SK-N-SH treated with all-trans-retinoic acid at 6 μM for 48 hours (cell line): ENCODE measurements around the gene ANKRD34A.

ENCODE experiments used
- ATAC-seq: fragments of 200-7000 bp; cut with Tn5 transposase; 3 replicates; pipeline ENCODE4 v1.9.1; 2020; ENCODE audit warnings: mild to moderate bottlenecking, moderate library complexity
- BACH2 ChIP-seq: fragments of 250-450 bp; sonication (Bioruptor Pico); IDR thresholded peaks from 2 replicates; pipeline ENCODE4 v1.9.0; 2021; ENCODE audit warnings: mild to moderate bottlenecking, borderline replicate concordance
- CSDC2 ChIP-seq: fragments of 250-450 bp; sonication (Bioruptor Pico); IDR thresholded peaks from 2 replicates; pipeline ENCODE4 v1.5.0; 2020; ENCODE audit warnings: mild to moderate bottlenecking, moderate library complexity
- CSRNP3 ChIP-seq: fragments of 250-450 bp; sonication (Bioruptor Pico); IDR thresholded peaks from 2 replicates; pipeline ENCODE4 v1.5.1; 2021; ENCODE audit warnings: mild to moderate bottlenecking, moderate library complexity
- ESRRG ChIP-seq: fragments of 250-450 bp; sonication (Bioruptor Pico); IDR thresholded peaks from 2 replicates; pipeline ENCODE4 v1.6.1; 2021; ENCODE audit warnings: mild to moderate bottlenecking
- GLIS3 ChIP-seq: fragments of 250-450 bp; sonication (Bioruptor Pico); IDR thresholded peaks from 2 replicates; pipeline ENCODE4 v1.5.0; 2020; ENCODE audit warnings: mild to moderate bottlenecking, moderate library complexity
- ISL1 ChIP-seq: fragments of 250-450 bp; sonication (Bioruptor Pico); IDR thresholded peaks from 2 replicates; pipeline ENCODE4 v2.1.2; 2022; ENCODE audit warnings: mild to moderate bottlenecking, moderate library complexity
- OSR1 ChIP-seq: fragments of 250-450 bp; sonication (Bioruptor Pico); IDR thresholded peaks from 2 replicates; pipeline ENCODE4 v1.8.0; 2022; ENCODE audit warnings: moderate library complexity, mild to moderate bottlenecking, inconsistent platforms
- PPARA ChIP-seq: fragments of 250-450 bp; sonication (Bioruptor Pico); IDR thresholded peaks from 2 replicates; pipeline ENCODE4 v1.5.0; 2020; ENCODE audit warnings: mild to moderate bottlenecking, borderline replicate concordance
- RARB ChIP-seq: fragments of 250-450 bp; sonication (Bioruptor Pico); IDR thresholded peaks from 2 replicates; pipeline ENCODE4 v1.8.0; 2021; ENCODE audit warnings: mild to moderate bottlenecking, moderate library complexity
- SNAI2 ChIP-seq: fragments of 250-450 bp; sonication (Bioruptor Pico); IDR thresholded peaks from 2 replicates; pipeline ENCODE4 v1.5.0; 2020; ENCODE audit warnings: mild to moderate bottlenecking, moderate library complexity
- TCF4 ChIP-seq: fragments of 250-450 bp; sonication (Bioruptor Pico); IDR thresholded peaks from 2 replicates; pipeline ENCODE4 v1.8.0; 2021; ENCODE audit warnings: mild to moderate bottlenecking, moderate library complexity, borderline replicate concordance
- ZC3H10 ChIP-seq: fragments of 250-450 bp; sonication (Bioruptor Pico); IDR thresholded peaks from 2 replicates; pipeline ENCODE4 v1.5.1; 2021; ENCODE audit warnings: mild to moderate bottlenecking, moderate library complexity
- ZFP3 ChIP-seq: fragments of 250-450 bp; sonication (Bioruptor Pico); IDR thresholded peaks from 2 replicates; pipeline ENCODE4 v1.5.0; 2020; ENCODE audit warnings: mild to moderate bottlenecking, moderate library complexity
- ZFP30 ChIP-seq: fragments of 450-650 bp; formaldehyde crosslinking; IDR thresholded peaks from 2 replicates; pipeline ENCODE4 v1.5.0; 2022; ENCODE audit warnings: mild to moderate bottlenecking, moderate library complexity
- ZNF565 ChIP-seq: fragments of 450-650 bp; formaldehyde crosslinking; conservative IDR thresholded peaks from 2 replicates; pipeline ENCODE4 v1.5.0; 2020; ENCODE audit warnings: low read depth, mild to moderate bottlenecking, moderate library complexity
- ZNF70 ChIP-seq: fragments of 450-650 bp; formaldehyde crosslinking; IDR thresholded peaks from 2 replicates; pipeline ENCODE4 v1.5.0; 2020; ENCODE audit warnings: mild to moderate bottlenecking, moderate library complexity
- ZNF8 ChIP-seq: fragments of 450-650 bp; formaldehyde crosslinking; IDR thresholded peaks from 2 replicates; pipeline ENCODE4 v1.5.0; 2020; ENCODE audit warnings: mild to moderate bottlenecking, moderate library complexity
- TF ChIP-seq, protein P1 (sequence below): fragments of 250-450 bp; sonication (Bioruptor Pico); IDR thresholded peaks from 2 replicates; pipeline ENCODE4 v1.8.0; 2020; ENCODE audit warnings: mild to moderate bottlenecking, moderate library complexity, borderline replicate concordance
- TF ChIP-seq, protein P2 (sequence below): fragments of 250-450 bp; sonication (Bioruptor Pico); IDR thresholded peaks from 2 replicates; pipeline ENCODE4 v1.5.0; 2020; ENCODE audit warnings: mild to moderate bottlenecking, moderate library complexity
- TF ChIP-seq, protein P3 (sequence below): fragments of 250-450 bp; sonication (Bioruptor Pico); IDR thresholded peaks from 2 replicates; pipeline ENCODE4 v1.8.0; 2021; ENCODE audit warnings: low read depth, mild to moderate bottlenecking, moderate library complexity, borderline replicate concordance

Gene ANKRD34A

GRCh38 chr1:146001709-146002108 lies 37.3 kb upstream of the ANKRD34A start (continued):
- TF ChIP-seq, protein P1, sequence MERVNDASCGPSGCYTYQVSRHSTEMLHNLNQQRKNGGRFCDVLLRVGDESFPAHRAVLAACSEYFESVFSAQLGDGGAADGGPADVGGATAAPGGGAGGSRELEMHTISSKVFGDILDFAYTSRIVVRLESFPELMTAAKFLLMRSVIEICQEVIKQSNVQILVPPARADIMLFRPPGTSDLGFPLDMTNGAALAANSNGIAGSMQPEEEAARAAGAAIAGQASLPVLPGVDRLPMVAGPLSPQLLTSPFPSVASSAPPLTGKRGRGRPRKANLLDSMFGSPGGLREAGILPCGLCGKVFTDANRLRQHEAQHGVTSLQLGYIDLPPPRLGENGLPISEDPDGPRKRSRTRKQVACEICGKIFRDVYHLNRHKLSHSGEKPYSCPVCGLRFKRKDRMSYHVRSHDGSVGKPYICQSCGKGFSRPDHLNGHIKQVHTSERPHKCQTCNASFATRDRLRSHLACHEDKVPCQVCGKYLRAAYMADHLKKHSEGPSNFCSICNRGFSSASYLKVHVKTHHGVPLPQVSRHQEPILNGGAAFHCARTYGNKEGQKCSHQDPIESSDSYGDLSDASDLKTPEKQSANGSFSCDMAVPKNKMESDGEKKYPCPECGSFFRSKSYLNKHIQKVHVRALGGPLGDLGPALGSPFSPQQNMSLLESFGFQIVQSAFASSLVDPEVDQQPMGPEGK (CRISPR knock-in tag): no peak
- TF ChIP-seq ESRRG (CRISPR knock-in tag): no peak
- TF ChIP-seq ZNF565: no peak
- TF ChIP-seq, protein P2, sequence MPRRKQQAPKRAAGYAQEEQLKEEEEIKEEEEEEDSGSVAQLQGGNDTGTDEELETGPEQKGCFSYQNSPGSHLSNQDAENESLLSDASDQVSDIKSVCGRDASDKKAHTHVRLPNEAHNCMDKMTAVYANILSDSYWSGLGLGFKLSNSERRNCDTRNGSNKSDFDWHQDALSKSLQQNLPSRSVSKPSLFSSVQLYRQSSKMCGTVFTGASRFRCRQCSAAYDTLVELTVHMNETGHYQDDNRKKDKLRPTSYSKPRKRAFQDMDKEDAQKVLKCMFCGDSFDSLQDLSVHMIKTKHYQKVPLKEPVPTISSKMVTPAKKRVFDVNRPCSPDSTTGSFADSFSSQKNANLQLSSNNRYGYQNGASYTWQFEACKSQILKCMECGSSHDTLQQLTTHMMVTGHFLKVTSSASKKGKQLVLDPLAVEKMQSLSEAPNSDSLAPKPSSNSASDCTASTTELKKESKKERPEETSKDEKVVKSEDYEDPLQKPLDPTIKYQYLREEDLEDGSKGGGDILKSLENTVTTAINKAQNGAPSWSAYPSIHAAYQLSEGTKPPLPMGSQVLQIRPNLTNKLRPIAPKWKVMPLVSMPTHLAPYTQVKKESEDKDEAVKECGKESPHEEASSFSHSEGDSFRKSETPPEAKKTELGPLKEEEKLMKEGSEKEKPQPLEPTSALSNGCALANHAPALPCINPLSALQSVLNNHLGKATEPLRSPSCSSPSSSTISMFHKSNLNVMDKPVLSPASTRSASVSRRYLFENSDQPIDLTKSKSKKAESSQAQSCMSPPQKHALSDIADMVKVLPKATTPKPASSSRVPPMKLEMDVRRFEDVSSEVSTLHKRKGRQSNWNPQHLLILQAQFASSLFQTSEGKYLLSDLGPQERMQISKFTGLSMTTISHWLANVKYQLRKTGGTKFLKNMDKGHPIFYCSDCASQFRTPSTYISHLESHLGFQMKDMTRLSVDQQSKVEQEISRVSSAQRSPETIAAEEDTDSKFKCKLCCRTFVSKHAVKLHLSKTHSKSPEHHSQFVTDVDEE (CRISPR knock-in tag): no peak
- no peak for TF ChIP-seq BACH2 (CRISPR knock-in tag)
- no peak for TF ChIP-seq PPARA
- TF ChIP-seq RARB: no peak
- TF ChIP-seq ZC3H10 (CRISPR knock-in tag): no peak

- no peak for ATAC-seq
- TF ChIP-seq SNAI2 (CRISPR knock-in tag): no peak
- TF ChIP-seq BACH2 (CRISPR knock-in tag): no peak
- no peak for TF ChIP-seq OSR1 (CRISPR knock-in tag)
- TF ChIP-seq ZNF565: no peak
- TF ChIP-seq ESRRG (CRISPR knock-in tag): no peak
- TF ChIP-seq GLIS3 (CRISPR knock-in tag): no peak
- TF ChIP-seq ZFP30: no peak
- no peak for TF ChIP-seq CSDC2 (CRISPR knock-in tag)
Measured at GRCh38 chr1:145999321-146000024, 35.1 kb upstream of the ANKRD34A start.

DNA sequence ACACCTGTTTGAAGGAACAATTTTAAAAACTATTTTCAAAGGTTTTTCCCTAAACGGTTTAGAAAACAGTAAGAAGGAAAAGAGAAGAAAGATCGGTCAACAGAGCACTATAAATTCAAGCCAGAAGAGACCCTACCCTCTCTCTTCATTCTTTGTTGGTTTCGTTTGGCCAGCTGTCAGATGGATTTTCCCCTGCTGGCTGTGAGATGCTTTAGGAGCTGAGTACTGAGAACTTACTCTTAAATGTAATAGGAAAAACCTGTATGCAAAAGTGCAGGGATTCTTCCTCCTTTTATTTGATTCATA lies 33.3 kb upstream of the ANKRD34A start:
- TF ChIP-seq SNAI2 (CRISPR knock-in tag): no peak
- no peak for TF ChIP-seq ISL1 (CRISPR knock-in tag)
- no peak for TF ChIP-seq PPARA
- TF ChIP-seq GLIS3 (CRISPR knock-in tag): no peak
- TF ChIP-seq, protein P2 (CRISPR knock-in tag): no peak
- TF ChIP-seq CSRNP3 (CRISPR knock-in tag): no peak
- TF ChIP-seq ZC3H10 (CRISPR knock-in tag): no peak
- TF ChIP-seq, all 23 proteins: peak for 0
- ATAC-seq: no peak

DNA sequence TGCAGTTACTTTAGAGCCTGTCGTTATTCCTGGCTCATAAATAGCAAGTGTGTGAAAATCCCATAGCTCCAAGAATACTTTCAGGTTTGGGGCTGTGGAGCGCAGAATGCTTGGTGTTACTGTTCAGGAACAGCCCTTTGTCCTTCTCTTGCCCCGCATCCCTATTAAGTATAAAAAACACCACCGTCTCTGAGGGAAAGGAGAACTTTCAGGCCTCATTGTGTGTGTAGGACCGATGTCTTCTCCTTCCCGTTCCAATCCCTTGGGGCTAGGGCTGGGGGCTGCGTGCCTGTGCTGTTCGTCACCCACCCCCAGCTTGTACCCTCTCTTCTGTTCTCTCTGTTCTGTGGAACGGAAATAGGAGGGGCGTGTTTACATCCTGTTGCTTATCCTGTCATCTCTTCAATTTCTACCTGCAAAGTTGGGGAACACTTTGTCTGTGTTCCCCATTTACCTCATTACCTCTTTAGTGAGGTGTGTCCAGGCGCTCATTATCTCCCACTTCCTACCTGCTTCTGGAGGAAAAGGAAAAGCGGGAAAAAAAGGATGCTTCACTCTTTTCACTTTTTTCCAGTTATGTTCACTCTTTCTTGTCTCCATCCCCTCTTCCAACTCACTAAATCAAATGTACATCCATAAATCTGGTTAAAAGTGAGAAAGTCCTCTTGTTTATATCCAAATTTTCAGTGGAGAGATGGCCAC lies 32.8 kb upstream of the ANKRD34A start:
- ATAC-seq: peak; percentile 8

More for the DNA sequence above, 32.8 kb upstream of the ANKRD34A start:
- TF ChIP-seq CSDC2 (CRISPR knock-in tag): no peak
- no peak for TF ChIP-seq CSRNP3 (CRISPR knock-in tag)
- TF ChIP-seq OSR1 (CRISPR knock-in tag): no peak
- TF ChIP-seq ZNF8: no peak
- TF ChIP-seq ESRRG (CRISPR knock-in tag): no peak
- TF ChIP-seq, protein P3, sequence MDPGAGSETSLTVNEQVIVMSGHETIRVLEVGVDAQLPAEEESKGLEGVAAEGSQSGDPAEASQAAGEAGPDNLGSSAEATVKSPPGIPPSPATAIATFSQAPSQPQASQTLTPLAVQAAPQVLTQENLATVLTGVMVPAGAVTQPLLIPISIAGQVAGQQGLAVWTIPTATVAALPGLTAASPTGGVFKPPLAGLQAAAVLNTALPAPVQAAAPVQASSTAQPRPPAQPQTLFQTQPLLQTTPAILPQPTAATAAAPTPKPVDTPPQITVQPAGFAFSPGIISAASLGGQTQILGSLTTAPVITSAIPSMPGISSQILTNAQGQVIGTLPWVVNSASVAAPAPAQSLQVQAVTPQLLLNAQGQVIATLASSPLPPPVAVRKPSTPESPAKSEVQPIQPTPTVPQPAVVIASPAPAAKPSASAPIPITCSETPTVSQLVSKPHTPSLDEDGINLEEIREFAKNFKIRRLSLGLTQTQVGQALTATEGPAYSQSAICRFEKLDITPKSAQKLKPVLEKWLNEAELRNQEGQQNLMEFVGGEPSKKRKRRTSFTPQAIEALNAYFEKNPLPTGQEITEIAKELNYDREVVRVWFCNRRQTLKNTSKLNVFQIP: no peak
- no peak for TF ChIP-seq ZNF70
- TF ChIP-seq, protein P1 (CRISPR knock-in tag): no peak
- TF ChIP-seq ZFP3 (CRISPR knock-in tag): no peak
- no peak for TF ChIP-seq ZC3H10 (CRISPR knock-in tag)
- TF ChIP-seq TCF4 (CRISPR knock-in tag): no peak
- no peak for TF ChIP-seq GLIS3 (CRISPR knock-in tag)
- no peak for TF ChIP-seq SNAI2 (CRISPR knock-in tag)
- no peak for TF ChIP-seq ZNF565
